ENCODE data around the gene LTBR. TPM values are rescaled to one million over a fixed set of nuclear protein-coding genes. Genes with fewer than 3 reads are reported as not detected.
"Not testable (repeated sequence)": the region's sequence is repeated elsewhere in the genome, so short reads cannot be mapped to it uniquely, and the experiment has no call there.

LTBR gene
- polyA plus RNA-seq, 3 donors from 2014 or later: 1.2 to 3.6 (median 2.8) TPM

- no peaks in the 10 kb centered on the region for H3K9me3 Mint-ChIP-seq
- peaks cover 23 to 24% of the 10 kb centered on the region in 2 donors for H3K4me1 Mint-ChIP-seq
- H3K36me3 Mint-ChIP-seq: no peaks in the 10 kb centered on the region
- peak overlapping the region in 2 of 5 donors; percentile 9 to 51 for H3K4me3 Mint-ChIP-seq
- peaks cover 2 to 5% (median 3%) of the 10 kb centered on the region in 3 donors for H3K27me3 Mint-ChIP-seq (ENCODE audit: low read depth in 3 of 3)
- H3K27ac Mint-ChIP-seq: peak overlapping the region in 5 of 6 donors; percentile 18 to 65 (median 41)
- DNase-seq: peak; percentile 79 to 85 (median 83)
Measured at GRCh38 chr12:6423267-6424007, 39.5 kb downstream of the LTBR start.

DNA sequence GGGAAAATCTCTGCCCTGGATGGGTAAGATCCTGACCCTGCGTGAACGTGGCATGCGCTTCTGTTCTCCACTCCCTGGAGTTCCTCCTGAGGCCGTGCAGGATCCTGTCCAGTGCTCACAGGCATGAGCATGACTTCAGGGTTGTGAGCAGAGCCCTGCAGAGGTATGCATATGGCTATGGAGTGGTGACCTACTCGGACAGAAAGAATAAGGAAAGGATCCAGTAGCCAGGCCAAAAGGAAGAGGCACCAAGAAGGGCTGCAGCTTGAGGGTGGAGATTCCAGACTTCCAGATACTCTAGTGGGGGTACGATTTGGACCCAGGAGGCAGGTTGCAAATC lies 40.0 kb downstream of the LTBR start:
- no peaks in the 10 kb centered on the region for H3K36me3 Mint-ChIP-seq
- no peak overlapping the region for H3K4me3 Mint-ChIP-seq
- H3K27ac Mint-ChIP-seq: peak overlapping the region in 2 of 6 donors; percentile 32 to 53
- H3K27me3 Mint-ChIP-seq (ENCODE audit: low read depth in 3 of 3): peaks cover 2 to 5% (median 3%) of the 10 kb centered on the region in 3 donors
- no peak for DNase-seq
- H3K4me1 Mint-ChIP-seq: peaks cover 23 to 24% of the 10 kb centered on the region in 2 donors
- no peaks in the 10 kb centered on the region for H3K9me3 Mint-ChIP-seq

DNA sequence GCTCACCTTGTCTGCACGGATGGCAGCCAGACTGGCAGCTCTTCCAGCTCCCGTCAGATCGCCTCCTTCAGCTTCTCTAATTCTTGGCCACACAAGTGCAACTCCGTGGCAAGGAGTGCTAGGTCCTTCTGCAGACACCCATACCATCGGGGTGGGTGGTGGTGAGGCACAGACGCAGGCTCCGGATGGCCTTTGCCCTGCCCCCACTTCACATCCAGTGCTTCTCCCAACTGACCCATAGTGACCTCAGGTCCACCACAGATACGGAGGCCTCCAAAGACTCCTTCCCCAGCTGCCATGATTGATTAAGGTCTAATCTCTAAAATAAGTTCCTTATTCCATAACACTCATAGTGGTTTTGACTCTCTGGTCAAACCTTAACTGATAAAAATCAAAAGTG lies 40.9 kb downstream of the LTBR start:
- Mint-ChIP-seq H3K27me3 (ENCODE audit: low read depth in 3 of 3) (peaks cover 2 to 5% (median 3%) of the 10 kb centered on the region in 3 donors), H3K4me1 (peaks cover 23 to 24% of the 10 kb centered on the region in 2 donors), H3K4me3 (no peak overlapping the region), H3K27ac (no peak overlapping the region), H3K9me3 (no peaks in the 10 kb centered on the region), H3K36me3 (no peaks in the 10 kb centered on the region)
- DNase-seq: no peak

GRCh38 chr12:6425590-6426531 lies 41.9 kb downstream of the LTBR start:
- H3K9me3 Mint-ChIP-seq: no peaks in the 10 kb centered on the region
- DNase-seq: no peak
- peak overlapping the region in 1 of 5 donors; percentile 22 for H3K4me3 Mint-ChIP-seq

DNA sequence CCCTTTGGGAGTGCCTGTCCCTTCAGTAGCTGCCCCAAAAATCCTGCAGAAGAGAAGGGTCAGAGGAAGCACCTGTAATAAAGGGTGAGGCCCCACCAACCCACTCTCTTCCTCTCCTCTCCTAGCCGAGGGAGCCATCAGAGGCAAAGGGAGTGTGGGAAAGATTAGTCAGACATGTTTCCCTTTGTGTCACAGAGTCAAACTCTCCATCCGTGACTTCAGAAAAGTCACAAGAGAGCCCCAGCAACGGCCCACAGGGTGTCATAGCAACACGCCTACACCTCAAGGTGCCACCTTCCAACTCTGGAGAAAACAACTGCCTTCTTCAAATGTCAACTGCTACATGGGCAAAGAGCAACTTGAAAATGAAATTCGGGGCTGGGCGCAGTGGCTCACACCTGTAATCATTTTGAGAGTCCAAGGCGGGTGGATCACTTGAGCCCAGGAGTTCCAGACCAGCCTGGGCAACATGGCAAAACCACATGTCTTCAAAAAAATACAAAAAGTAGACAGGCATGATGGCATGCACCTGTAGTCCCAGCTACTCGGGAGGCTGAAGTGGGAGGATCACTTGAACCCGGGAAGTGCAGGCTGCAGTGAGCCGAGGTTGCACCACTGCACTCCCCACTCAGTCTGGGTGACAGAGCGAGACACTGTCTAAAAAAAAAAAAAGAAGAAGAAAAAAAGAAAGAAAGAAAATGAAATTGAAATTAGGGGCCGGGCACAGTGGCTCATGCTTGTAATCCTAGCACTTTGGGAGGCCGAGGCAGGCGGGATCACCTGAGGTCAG lies 43.1 kb downstream of the LTBR start:
- Mint-ChIP-seq H3K36me3 (no peaks in the 10 kb centered on the region), H3K27ac (peak overlapping the region; percentile 51 to 92 (median 82)), H3K9me3 (no peaks in the 10 kb centered on the region), H3K4me3 (peak overlapping the region in 4 of 5 donors; percentile 4 to 44 (median 15)), H3K27me3 (ENCODE audit: low read depth in 3 of 3) (peaks cover 3 to 7% (median 5%) of the 10 kb centered on the region in 3 donors), H3K4me1 (peaks cover 31 to 35% of the 10 kb centered on the region in 2 donors)
- peak; percentile 39 to 53 (median 50) for DNase-seq

More at GRCh38 chr12:6425590-6426531, 41.9 kb downstream of the LTBR start:
- H3K27ac Mint-ChIP-seq: peak overlapping the region in 5 of 6 donors; percentile 35 to 82 (median 70)
- no peaks in the 10 kb centered on the region for H3K36me3 Mint-ChIP-seq
- peaks cover 31 to 34% of the 10 kb centered on the region in 2 donors for H3K4me1 Mint-ChIP-seq
- H3K27me3 Mint-ChIP-seq (ENCODE audit: low read depth in 3 of 3): peaks cover 3 to 7% (median 5%) of the 10 kb centered on the region in 3 donors

- not testable (repeated sequence) for H3K4me3 Mint-ChIP-seq; H3K36me3 Mint-ChIP-seq; DNase-seq; H3K27me3 Mint-ChIP-seq (ENCODE audit: low read depth in 3 of 3); H3K9me3 Mint-ChIP-seq
- H3K4me1 Mint-ChIP-seq: peaks cover 33 to 37% of the 10 kb centered on the region in 2 donors
- peak overlapping the region in 1 of 6 donors; percentile 82 for H3K27ac Mint-ChIP-seq
Measured at GRCh38 chr12:6427796-6428195, 43.8 kb downstream of the LTBR start.

GRCh38 chr12:6428326-6428725 lies 44.4 kb downstream of the LTBR start:
- DNase-seq: no peak
- no peak overlapping the region for H3K4me3 Mint-ChIP-seq
- peaks cover 31 to 40% of the 10 kb centered on the region in 2 donors for H3K4me1 Mint-ChIP-seq
- no peaks in the 10 kb centered on the region for H3K36me3 Mint-ChIP-seq
- H3K9me3 Mint-ChIP-seq: no peaks in the 10 kb centered on the region
- no peak overlapping the region for H3K27ac Mint-ChIP-seq
- H3K27me3 Mint-ChIP-seq (ENCODE audit: low read depth in 3 of 3): peaks cover 5 to 9% (median 6%) of the 10 kb centered on the region in 3 donors

DNA sequence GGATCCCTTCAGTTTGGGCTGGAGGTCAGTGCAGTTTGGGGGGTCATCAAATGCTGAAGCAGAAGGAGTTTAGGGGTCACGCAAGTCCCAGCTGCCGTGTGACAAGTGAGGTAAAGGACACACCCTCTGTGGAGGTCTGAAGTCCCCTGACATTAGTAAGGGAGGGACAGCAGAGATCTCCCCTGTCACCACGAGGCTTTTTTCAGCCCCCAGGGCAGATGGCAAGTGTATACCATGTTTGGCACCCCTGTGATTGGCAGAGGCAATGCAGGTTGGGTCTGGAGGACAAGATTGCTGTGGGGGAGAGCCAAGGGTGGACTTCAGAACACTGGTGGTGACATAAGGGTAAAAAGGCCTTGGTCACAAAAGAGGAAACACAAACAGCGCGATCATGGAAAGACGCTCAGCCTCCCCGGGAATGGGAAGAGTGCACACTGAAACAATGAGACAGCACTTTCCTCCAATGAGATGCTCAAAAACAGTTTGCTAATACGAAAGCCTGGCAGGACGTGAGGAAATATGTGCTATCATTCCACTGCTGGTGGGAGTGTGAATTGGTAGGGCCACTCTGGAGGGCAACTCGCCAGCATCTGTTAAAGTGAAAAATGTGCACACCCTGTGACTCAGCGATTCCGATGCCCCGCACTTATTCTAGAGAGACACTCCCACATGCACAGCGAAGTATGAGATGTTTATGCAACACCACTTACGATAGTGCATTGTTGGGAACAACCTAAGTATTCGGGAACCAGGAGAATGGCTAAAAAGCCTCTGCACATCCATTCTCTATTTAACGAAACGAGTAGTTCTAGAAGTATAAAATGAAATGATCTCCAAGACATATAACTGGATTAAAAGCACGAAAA lies 46.4 kb downstream of the LTBR start:
- H3K4me3 Mint-ChIP-seq: peak overlapping the region in 1 of 5 donors; percentile 57

GRCh38 chr12:6432991-6433390 lies 49.0 kb downstream of the LTBR start:
- Mint-ChIP-seq H3K36me3 (no peaks in the 10 kb centered on the region), H3K27me3 (ENCODE audit: low read depth in 3 of 3) (peaks cover 1 to 7% (median 3%) of the 10 kb centered on the region in 3 donors), H3K27ac (no peak overlapping the region), H3K9me3 (no peaks in the 10 kb centered on the region), H3K4me1 (peaks cover 12 to 18% of the 10 kb centered on the region in 2 donors), H3K4me3 (no peak overlapping the region)
- DNase-seq: no peak

More for the DNA sequence above, 46.4 kb downstream of the LTBR start:
- Mint-ChIP-seq H3K9me3 (no peaks in the 10 kb centered on the region), H3K27me3 (ENCODE audit: low read depth in 3 of 3) (peaks cover 3 to 9% (median 6%) of the 10 kb centered on the region in 3 donors), H3K36me3 (no peaks in the 10 kb centered on the region), H3K4me1 (peaks cover 28 to 33% of the 10 kb centered on the region in 2 donors), H3K27ac (peak overlapping the region in 1 of 6 donors; percentile 57)
- DNase-seq: no peak

DNA sequence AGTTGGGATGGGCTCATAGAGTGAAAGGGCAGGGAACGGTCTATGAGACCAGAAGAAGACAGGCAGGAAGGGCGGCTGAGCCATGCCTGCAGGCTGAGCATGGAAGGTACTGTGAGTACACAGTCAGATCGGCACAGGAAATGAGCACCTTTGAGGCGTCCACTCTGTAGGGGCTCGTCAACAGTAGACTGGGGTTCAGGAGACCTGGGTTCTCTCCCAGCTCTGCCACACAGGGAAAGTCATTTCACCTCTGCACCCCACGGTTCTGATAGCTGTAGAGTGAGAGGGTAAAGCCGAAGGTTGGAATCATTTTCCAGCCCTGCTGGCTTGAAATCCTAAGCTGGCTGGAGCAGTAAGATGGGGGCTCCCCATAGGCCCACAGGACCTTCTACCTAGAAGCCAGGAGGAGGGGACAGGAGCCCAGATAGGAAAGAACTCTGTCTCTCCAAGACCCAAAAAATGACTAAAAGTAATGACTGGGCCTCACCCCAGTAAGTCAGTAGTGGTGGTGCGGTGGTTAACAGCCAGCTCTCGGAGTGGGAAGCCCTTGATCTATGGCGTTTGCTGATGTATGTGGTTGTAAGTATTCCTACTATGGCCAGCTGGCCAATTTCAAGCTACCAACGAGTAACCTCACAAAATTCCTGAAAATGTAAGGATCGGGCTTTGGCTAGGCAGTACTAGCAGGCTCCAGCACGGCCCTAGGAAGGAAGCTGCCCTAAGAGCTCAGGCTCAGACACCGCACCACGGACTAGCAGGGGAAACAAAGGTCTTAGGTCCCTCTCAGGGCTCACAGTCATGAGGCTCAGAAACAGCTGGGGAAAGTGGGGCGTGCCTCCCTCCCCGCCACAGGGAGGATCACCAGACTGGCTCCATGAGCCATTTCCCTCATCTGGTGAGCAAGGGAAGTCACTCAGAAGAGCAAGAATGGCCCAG lies 50.5 kb downstream of the LTBR start:
- no peaks in the 10 kb centered on the region for H3K9me3 Mint-ChIP-seq
- H3K4me3 Mint-ChIP-seq: no peak overlapping the region
- H3K27me3 Mint-ChIP-seq (ENCODE audit: low read depth in 3 of 3): peaks cover 1 to 7% (median 3%) of the 10 kb centered on the region in 3 donors
- no peaks in the 10 kb centered on the region for H3K36me3 Mint-ChIP-seq
- peaks cover 12 to 18% of the 10 kb centered on the region in 2 donors for H3K4me1 Mint-ChIP-seq
- no peak overlapping the region for H3K27ac Mint-ChIP-seq
- no peak for DNase-seq

- Mint-ChIP-seq H3K4me3 (no peak overlapping the region), H3K4me1 (peaks cover 3 to 13% of the 10 kb centered on the region in 2 donors), H3K27ac (no peak overlapping the region), H3K36me3 (no peaks in the 10 kb centered on the region), H3K9me3 (no peaks in the 10 kb centered on the region), H3K27me3 (ENCODE audit: low read depth in 3 of 3) (peaks cover 1 to 3% (median 3%) of the 10 kb centered on the region in 3 donors)
- DNase-seq: no peak
Measured at GRCh38 chr12:6435961-6436715, 52.2 kb downstream of the LTBR start.
